Progenitor cell of endocrine pancreas (in vitro differentiated cells): ENCODE results near the gene SLC48A1. TPM values are rescaled to one million over a fixed set of nuclear protein-coding genes. Genes with fewer than 3 reads are reported as not detected.
A peak's percentile ranks its signal among the peaks of the same experiment; 100 is the strongest.

Source experiments
- DNase-seq: peaks from one replicate; pipeline ENCODE4 v3.0.0; 2021; ENCODE audit warnings: low spot score; ENCODE audit not compliant: unreplicated experiment
- H3K27ac Mint-ChIP-seq: 2 replicates; pipeline ENCODE4 v1.8.0; 2021; ENCODE audit warnings: mild to moderate bottlenecking, moderate library complexity, mixed read lengths
- H3K27me3 Mint-ChIP-seq: 2 replicates; pipeline ENCODE4 v1.8.0; 2021; ENCODE audit warnings: mixed read lengths
- H3K36me3 Mint-ChIP-seq: 2 replicates; pipeline ENCODE4 v1.8.0; 2022; ENCODE audit warnings: mixed read lengths; ENCODE audit not compliant: insufficient read depth
- H3K4me1 Mint-ChIP-seq: 2 replicates; pipeline ENCODE4 v1.8.0; 2021; ENCODE audit warnings: low read depth, mixed read lengths
- H3K4me3 Mint-ChIP-seq: 2 replicates; pipeline ENCODE4 v1.8.0; 2021; ENCODE audit warnings: low read depth, mild to moderate bottlenecking, moderate library complexity, mixed read lengths
- H3K9me3 Mint-ChIP-seq: 2 replicates; pipeline ENCODE4 v1.8.0; 2021; ENCODE audit warnings: low read depth, mixed read lengths
- CTCF ChIP-seq: fragments of 200-600 bp; sonication (generic); IDR thresholded peaks from one replicate; pipeline ENCODE4 v1.5.0; 2021; ENCODE audit warnings: antibody characterized with exemption, mild to moderate bottlenecking; ENCODE audit not compliant: unreplicated experiment
- total RNA-seq: library from RNA; stranded (reverse); gene quantifications from 2 replicates; pipeline ENCODE4 v1.2.1, GENCODE V29; 2021

SLC48A1 gene
- total RNA-seq, 1 donor from 2014 or later: 15.1 TPM

GRCh38 chr12:47740606-47741339 lies 32.3 kb upstream of the SLC48A1 start:
- no peak overlapping the region for H3K4me3 Mint-ChIP-seq
- no peak for DNase-seq
- no peak overlapping the region for H3K27ac Mint-ChIP-seq
- no peaks in the 10 kb centered on the region for H3K9me3 Mint-ChIP-seq
- no peak for TF ChIP-seq CTCF
- peaks cover 13% of the 10 kb centered on the region for H3K4me1 Mint-ChIP-seq
- H3K36me3 Mint-ChIP-seq: no peaks in the 10 kb centered on the region
- H3K27me3 Mint-ChIP-seq: peaks cover 22% of the 10 kb centered on the region

- no peaks in the 10 kb centered on the region for H3K9me3 Mint-ChIP-seq
- no peak for TF ChIP-seq CTCF
- H3K27ac Mint-ChIP-seq: no peak overlapping the region
- no peaks in the 10 kb centered on the region for H3K36me3 Mint-ChIP-seq
- H3K4me3 Mint-ChIP-seq: no peak overlapping the region
- DNase-seq: no peak
- H3K4me1 Mint-ChIP-seq: peaks cover 13% of the 10 kb centered on the region
- peaks cover 22% of the 10 kb centered on the region for H3K27me3 Mint-ChIP-seq
These were observed 31.7 kb upstream of the SLC48A1 start for GRCh38 chr12:47741340-47741703.

- H3K9me3 Mint-ChIP-seq: no peaks in the 10 kb centered on the region
- H3K4me3 Mint-ChIP-seq: no peak overlapping the region
- peak; percentile 91 for TF ChIP-seq CTCF
- no peak overlapping the region for H3K27ac Mint-ChIP-seq
- no peaks in the 10 kb centered on the region for H3K36me3 Mint-ChIP-seq
- DNase-seq: peak; percentile 39
- peaks cover 10% of the 10 kb centered on the region for H3K4me1 Mint-ChIP-seq
- H3K27me3 Mint-ChIP-seq: peaks cover 26% of the 10 kb centered on the region
These were observed 30.7 kb upstream of the SLC48A1 start for GRCh38 chr12:47742253-47742825.

GRCh38 chr12:47743311-47743860 lies 29.7 kb upstream of the SLC48A1 start:
- Mint-ChIP-seq H3K4me1 (peaks cover 10% of the 10 kb centered on the region), H3K9me3 (no peaks in the 10 kb centered on the region), H3K27me3 (peaks cover 26% of the 10 kb centered on the region), H3K4me3 (no peak overlapping the region), H3K36me3 (no peaks in the 10 kb centered on the region), H3K27ac (no peak overlapping the region)
- no peak for TF ChIP-seq CTCF
- DNase-seq: no peak

- Mint-ChIP-seq H3K4me3 (no peak overlapping the region), H3K36me3 (no peaks in the 10 kb centered on the region), H3K4me1 (peaks cover 10% of the 10 kb centered on the region), H3K9me3 (no peaks in the 10 kb centered on the region), H3K27me3 (peaks cover 26% of the 10 kb centered on the region), H3K27ac (peak overlapping the region; percentile 86)
- TF ChIP-seq CTCF: peak; percentile 82
- peak; percentile 61 for DNase-seq
These were observed 28.9 kb upstream of the SLC48A1 start for GRCh38 chr12:47744005-47744651.
